Activated CD4-positive, alpha-beta T cell treated with anti-CD3 and anti-CD28 coated beads, Interleukin-2, amount 50 U/mL, for 1 hour (primary cell): Measurements from ENCODE around the gene ZNF423.
"Not testable (repeated sequence)": the region's sequence is repeated elsewhere in the genome, so short reads cannot be mapped to it uniquely, and the experiment has no call there.

ENCODE experiments used
- DNase-seq: peaks from one replicate; pipeline ENCODE4 v3.0.0-alpha.2; 2020

The ZNF423 gene

DNA sequence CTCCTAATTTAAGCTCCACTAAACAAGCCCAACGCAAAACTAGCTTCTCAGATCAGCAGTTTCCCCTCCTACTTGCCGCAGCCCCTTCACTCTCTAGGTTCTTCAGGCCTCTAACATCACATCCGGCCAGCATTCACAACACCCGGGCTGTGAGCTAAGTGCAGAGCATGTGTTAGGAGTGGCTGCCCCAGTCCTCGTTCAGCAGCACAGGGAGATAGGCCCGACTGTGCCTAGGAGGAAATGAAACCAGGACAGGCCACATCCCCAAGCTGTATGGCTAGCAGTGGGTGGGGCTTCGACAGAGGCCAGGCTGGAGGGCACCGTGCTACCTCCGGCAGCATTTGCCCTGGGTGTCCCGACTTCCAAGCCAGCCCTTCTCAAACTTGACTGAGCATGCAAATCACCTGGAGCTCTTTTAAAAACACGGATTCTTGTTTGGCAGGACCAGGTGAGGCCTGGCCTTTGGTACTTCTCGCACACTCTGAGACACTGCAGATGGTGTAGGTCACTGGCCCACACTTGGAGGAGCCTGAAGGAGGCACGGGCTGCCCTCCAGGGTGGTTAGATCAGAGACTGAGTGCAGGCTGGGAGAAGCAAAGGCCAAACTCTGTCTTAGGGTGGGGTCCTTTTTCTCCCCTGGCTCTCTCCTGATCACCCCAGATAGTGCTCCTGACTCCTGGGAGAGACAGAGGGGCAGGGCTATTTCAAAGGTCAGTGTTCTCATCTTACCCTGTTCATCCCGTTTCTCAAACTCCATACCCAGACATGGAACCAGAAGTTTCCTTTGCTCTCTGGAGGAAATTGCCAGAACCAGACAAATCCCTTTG, 280.4 kb downstream of the ZNF423 start:
- no peak for DNase-seq

DNA sequence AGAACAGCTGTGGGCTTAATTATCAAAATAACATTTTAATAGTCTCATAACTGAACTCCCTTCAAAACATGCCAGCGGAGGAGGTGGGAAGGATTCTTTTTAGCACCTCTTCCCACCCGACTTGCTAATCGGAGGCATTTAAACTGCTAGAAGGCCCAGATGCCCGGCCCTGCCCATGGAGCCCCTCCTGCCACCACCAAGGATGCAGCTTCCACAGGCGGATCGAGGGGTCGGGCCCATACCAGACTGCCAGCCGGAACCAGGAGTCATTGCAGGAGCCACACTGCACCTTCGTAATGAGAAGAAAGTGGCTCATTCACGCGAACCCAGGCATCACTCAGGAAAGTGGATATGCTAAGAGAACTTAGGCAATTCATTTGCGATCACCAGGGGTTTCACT, 281.1 kb downstream of the ZNF423 start:
- DNase-seq, result no peak

- DNase-seq, result no peak
These were observed 288.0 kb downstream of the ZNF423 start for GRCh38 chr16:49567950-49568349.

- DNase-seq, result no peak
These were observed 289.5 kb downstream of the ZNF423 start for GRCh38 chr16:49566432-49566831.

GRCh38 chr16:49564496-49565229, 291.2 kb downstream of the ZNF423 start:
- no peak for DNase-seq

GRCh38 chr16:49563666-49564065, 292.2 kb downstream of the ZNF423 start:
- no peak for DNase-seq

- DNase-seq, result not testable (repeated sequence)
These were observed 293.0 kb downstream of the ZNF423 start for GRCh38 chr16:49562894-49563293.

DNA sequence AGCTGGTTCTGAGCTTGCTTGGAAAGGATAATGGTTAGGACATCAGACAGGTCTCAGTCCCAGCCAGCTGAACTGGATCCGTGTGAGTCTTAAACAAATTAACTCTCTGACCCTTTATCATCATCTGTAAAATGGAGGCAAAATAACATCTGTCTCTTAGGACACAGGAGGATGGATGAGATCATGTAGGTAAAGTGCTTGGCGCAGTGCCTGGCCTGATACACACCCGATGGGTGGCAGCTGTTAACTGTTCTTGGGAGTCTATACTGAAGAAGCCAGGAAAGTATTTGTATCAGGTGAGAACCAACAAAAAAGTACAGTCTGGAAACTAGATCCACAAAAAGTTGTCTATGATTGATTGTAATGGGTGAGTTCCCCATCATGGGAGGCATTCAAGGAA, 293.7 kb downstream of the ZNF423 start:
- no peak for DNase-seq

DNA sequence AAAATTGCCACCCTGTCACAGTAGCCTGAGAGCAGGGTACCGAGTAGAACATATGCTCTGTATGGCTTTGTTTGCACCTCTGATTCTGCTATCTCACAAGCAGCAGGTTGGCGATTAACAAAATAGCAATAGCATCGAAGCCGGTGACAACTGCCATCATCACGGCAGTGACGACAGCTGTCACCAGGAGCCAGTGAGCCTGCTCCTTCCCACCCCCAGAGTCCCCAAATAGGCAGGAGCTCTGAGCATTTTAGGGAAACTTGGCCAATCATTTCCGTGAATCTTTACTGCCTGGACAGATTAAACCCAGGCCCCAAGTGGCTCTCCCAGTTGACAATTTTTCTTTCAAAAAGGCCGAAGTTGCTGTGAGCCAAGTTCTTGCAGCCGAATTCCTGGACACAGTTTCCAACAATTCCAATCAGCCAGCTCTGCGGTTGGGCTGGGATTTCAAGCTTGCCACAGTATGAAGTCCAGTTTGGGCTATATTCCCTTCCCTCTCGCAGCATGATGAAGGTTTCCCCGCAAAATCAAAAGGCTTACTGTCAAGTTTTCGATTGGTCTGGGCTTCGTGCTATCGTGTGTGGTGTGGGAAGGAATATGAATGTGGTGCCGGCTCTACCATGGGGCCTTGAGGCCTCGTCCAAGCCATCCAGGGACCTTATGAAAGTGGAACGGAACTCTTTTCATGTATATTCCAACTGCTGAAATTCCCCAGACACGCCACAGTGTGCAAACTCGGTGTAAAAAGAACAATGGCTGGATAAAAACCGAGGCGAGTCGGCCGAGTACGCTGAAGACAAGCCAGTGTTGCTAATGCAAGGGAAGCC, 295.7 kb downstream of the ZNF423 start:
- DNase-seq, result no peak

- no peak for DNase-seq
These were observed 296.7 kb downstream of the ZNF423 start for GRCh38 chr16:49559242-49559641.

DNA sequence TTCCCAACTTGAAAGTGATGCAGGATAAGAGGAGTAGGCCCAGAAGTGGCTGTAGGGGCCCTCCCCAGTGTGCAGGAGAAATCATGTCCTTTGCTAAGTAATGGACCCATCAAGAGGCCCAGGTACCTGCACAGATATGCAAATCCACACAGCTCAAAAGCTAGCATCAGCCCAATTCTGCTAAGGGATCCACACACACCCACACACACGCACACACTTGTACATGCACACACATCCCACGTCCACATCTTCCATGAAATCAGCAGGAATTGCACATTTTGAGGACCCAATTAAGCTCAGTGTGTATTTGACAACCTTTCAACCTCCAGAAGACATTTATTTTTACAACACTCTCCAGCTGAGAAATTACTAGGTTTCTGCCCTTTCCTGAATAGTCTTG, 297.5 kb downstream of the ZNF423 start:
- no peak for DNase-seq

DNA sequence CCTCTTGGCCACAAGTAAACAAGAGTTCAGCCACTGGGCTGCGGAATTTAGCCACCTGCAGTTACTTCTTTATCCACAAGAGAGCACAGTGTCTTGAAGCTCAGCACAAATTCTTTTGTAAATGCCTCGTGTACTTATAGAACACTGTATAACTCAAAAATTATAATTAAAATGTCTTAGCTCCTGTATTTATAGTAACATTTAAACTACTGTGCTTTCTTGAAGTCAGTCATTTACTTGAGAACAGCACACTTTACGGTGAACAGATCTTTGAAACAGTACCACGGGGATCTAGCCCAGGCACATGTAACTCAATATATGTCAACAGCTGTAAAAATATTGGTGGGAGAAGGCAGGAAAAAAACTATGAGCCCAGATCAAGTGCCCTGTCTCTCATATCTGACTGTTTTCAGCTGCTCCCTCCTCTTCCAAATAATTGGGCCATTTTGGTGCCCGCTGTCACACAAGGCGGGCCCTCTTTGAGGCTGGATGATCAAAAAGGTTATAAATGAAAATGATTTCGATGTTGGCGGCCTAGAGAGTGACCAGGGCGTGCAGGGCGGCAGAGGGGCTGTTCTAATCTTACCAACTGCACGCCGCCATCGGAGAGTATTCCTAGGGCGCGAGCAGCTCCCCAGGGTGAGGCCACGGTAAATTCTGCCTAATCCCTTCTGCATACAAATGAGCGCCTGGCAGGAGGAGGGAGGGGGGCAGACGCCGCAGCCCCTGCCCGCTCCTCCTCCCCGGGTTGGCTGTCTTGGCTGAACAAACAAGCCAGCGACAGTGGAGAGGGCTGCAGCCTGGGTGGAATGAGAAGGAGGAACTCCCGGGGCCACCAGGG, 299.1 kb downstream of the ZNF423 start:
- no peak for DNase-seq

GRCh38 chr16:49556249-49556605, 299.7 kb downstream of the ZNF423 start:
- DNase-seq, result no peak

GRCh38 chr16:49554681-49555080, 301.2 kb downstream of the ZNF423 start:
- DNase-seq, result no peak

- DNase-seq, result no peak
These were observed 303.5 kb downstream of the ZNF423 start for GRCh38 chr16:49552313-49552928.

DNA sequence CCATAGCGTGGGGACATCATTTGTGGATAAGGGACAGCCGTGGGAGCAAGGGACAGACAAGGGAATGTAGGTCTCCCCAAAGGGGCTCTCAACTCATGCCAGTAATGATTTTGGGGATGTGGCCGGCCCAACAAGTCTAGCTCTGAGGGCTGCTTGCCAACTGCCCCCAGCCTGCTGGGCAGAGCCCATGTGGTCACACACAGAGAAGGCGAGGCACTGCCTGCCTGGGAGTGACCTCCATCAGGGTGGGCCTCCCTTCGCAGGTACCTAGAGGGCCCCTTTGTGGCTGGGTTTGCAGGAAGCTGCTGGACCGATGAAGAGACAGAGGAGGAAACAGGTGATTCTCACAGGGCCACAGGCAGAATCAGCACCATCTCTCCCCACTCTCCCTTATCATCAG, 305.2 kb downstream of the ZNF423 start:
- DNase-seq, result no peak

GRCh38 chr16:49550140-49550539, 305.8 kb downstream of the ZNF423 start:
- DNase-seq, result no peak

DNA sequence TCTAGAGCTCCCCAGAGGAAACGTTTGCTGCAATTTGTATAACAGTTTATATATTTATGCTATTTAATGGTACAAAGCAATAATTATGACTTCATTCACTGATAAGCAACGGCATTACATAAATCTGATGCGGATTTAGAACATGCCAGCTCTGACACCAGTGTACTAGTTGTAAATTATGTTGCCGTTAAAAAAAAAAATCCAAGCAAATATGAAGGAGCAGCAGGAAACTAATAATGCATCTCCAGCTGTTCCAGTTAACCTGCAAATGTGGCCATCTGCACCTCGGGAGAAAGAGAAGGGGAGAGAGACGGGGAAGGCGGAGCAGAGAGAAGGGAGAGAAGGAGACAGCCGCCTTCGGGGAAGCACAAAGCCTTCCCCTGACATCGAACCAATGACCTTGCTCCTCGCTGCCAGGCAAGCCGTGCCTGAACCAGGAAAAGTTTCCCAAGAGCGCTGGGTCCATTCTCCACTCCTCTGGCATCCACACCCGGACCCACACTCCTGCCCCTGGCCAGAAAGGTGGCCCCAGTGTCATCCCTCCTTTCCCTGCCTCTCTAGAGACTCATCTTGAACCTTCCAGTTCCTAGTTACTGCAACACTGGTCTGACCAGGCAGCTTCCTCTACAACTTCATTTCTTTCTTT, 307.5 kb downstream of the ZNF423 start:
- DNase-seq, result no peak

- DNase-seq, result no peak
These were observed 308.5 kb downstream of the ZNF423 start for GRCh38 chr16:49547448-49547847.

GRCh38 chr16:49546735-49547134, 309.2 kb downstream of the ZNF423 start:
- no peak for DNase-seq

DNA sequence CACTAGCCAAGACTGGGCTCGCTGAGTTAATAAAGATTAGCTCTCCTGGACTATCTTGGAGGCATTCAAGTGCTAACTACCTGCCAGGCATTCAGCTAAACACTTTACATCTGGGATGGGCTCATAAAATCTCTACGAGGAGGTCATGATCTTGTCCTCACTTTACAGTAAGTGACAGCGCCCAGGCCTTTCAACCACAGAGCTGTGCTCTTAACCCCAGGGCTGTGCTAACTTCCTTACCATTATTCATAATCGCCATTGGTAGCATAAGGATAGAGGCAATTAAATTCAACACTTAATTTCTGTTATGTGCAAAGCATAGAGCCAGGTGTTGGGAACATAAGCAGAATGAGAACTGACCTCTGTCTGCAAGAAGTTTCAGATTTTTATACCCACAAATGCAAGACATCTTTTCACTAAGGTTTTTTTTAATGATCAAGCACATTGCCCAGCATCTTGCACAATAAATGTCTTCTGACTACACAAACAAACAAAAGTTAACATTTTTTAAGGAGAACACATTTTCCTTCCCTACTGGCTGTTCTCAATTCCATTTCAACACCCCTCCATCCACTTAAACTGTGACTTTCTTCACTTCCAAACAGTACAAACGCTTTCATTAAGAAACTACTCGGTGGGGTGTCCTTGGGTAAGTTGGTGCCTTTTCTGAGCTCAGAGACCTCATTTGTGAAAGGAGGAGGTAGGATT, 310.0 kb downstream of the ZNF423 start:
- DNase-seq, result no peak
